Astrocyte of the cerebellum (primary cell): ENCODE data around the gene ZC3H6.

Experiments used
- DNase-seq: peaks from one replicate; pipeline ENCODE4 v3.0.0-alpha.2; 2011; ENCODE audit warnings: low read depth
- H3K4me3 ChIP-seq: 2 replicates; pipeline ENCODE4 v1.5.1; 2011; ENCODE audit warnings: mild to moderate bottlenecking, low read depth, low read length, moderate library complexity
- in situ Hi-C: cut with HindIII; loops from 2 replicates; pipeline ENCODE4 v1.10.0; 2017; ENCODE audit warnings: low sequenced_read_pairs
- TF ChIP-seq, protein P1 (sequence below): IDR thresholded peaks from 2 replicates; pipeline ENCODE4 v1.5.1; 2012; ENCODE audit warnings: low read length, low read depth, moderate library complexity, mild to moderate bottlenecking; ENCODE audit errors: missing control alignments

ZC3H6 gene

DNA sequence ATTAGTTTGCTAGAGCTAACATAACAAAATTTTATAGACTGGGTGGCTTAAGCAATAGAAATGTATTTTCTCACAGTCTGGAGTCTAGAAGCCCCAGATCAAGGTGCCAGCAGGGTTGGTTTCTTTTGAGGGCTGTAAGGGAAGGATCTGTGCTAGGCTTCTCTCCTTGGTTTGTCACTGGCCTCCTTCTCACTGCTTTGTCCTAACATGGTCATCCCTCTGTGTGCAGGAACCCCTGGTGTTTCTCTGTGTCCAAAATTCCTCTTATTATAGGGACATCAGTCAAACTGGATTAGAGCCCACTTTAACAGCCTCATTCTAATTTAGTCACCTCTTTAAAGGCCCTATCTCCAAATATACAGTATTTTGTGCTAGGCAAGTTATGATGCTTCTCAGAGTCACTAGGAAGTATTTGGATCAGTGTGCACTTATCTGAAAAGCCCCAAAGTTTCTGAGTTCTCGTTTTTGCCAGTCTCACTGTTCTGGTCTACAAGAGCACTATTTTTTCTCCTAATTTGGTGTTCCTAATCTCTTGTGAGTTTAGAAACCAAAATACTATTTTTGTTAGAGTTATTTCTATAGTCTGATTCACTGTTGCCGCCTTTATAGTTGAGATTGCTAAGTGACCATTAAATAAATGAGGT is 29.0 kb downstream of the ZC3H6 start:
- DNase-seq: no peak
- H3K4me3 ChIP-seq: no peak overlapping the region
- TF ChIP-seq, protein P1, sequence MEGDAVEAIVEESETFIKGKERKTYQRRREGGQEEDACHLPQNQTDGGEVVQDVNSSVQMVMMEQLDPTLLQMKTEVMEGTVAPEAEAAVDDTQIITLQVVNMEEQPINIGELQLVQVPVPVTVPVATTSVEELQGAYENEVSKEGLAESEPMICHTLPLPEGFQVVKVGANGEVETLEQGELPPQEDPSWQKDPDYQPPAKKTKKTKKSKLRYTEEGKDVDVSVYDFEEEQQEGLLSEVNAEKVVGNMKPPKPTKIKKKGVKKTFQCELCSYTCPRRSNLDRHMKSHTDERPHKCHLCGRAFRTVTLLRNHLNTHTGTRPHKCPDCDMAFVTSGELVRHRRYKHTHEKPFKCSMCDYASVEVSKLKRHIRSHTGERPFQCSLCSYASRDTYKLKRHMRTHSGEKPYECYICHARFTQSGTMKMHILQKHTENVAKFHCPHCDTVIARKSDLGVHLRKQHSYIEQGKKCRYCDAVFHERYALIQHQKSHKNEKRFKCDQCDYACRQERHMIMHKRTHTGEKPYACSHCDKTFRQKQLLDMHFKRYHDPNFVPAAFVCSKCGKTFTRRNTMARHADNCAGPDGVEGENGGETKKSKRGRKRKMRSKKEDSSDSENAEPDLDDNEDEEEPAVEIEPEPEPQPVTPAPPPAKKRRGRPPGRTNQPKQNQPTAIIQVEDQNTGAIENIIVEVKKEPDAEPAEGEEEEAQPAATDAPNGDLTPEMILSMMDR: no peak
- in situ Hi-C loops: loop anchor here (5.0 kb wide), 1 partner anchor 97 kb away; no protein-coding TSS in a partner anchor

DNA sequence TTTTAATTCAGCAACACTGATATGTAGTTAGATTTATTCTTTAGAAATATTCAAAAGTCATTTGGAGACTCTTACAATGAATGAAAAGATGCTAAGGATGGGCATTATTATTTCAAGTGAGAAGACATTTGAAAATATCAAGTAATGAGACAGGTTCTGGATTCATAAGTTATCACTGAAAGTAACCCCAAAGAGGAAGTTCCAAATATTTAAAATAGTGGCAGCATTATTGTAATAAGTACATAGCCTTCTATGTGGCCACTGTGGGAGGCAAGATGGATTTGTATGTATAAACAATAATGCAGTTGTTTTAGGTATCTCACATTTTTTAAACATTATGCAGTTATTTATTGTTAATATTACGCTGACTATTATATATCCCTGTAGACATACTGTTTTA is 29.7 kb downstream of the ZC3H6 start:
- no peak overlapping the region for H3K4me3 ChIP-seq
- DNase-seq: no peak
- in situ Hi-C loops: no loop called here
- TF ChIP-seq, protein P1: no peak

DNA sequence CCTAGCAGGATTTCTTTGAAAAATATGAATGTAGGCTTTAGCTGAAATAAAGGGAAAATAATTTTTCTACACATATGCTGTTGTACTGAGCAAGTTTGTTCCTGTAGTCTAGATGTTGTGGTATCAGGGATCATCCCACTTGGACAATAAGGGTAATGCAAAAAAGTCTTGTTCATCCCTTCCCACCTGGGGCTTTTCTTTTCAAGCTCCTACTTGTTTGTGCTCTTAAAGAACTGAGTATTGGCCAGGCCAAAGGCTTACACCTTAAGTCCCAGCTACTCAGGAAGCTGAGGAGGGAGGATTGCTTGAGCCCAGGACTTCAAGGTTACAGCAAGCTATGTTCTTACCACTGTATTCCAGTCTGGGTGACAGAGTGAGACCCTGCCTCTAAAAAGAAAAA is 35.5 kb downstream of the ZC3H6 start:
- no peak overlapping the region for H3K4me3 ChIP-seq
- in situ Hi-C loops: no loop called here
- DNase-seq: no peak
- TF ChIP-seq, protein P1: no peak

DNA sequence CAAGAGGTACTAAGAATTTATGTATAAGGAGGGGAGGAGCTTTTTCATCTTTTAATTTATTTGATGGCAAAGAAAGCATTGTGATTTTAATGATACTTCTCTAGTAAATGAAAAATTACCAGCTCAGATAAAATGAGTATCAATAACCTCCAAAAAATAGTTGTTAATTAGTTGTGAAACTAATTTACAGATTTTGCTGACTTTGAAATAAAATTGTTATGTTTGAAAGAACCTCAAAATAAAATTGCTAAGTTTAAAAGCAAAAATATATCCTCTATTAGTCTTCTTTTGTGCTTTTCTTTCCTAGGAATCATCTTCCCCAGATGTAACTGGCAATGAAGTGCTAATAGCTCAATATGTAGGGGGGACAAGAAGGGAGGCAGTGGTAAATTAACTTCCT is 36.5 kb downstream of the ZC3H6 start:
- in situ Hi-C loops: no loop called here
- TF ChIP-seq, protein P1: no peak
- no peak for DNase-seq
- H3K4me3 ChIP-seq: no peak overlapping the region

DNA sequence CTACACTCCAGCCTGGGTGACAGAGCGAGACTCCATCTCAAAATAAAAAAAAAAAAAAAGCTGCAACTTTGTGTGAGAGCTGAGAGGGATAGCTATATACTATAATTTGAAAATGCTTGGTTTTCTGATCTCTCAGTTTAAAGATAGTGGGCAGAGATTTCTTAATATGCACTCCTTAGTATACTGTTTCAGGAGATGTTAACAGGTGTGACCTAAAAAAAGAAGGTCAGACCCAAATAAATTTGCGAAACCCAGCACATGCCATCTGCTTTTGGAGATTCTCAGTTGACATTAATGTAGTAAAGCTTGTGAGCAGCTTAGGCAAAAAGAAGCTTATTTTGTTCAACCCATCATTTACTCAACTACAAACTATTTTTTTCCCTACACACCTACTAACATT is 37.4 kb downstream of the ZC3H6 start:
- no peak for DNase-seq
- no peak overlapping the region for H3K4me3 ChIP-seq
- in situ Hi-C loops: no loop called here
- TF ChIP-seq, protein P1: no peak

DNA sequence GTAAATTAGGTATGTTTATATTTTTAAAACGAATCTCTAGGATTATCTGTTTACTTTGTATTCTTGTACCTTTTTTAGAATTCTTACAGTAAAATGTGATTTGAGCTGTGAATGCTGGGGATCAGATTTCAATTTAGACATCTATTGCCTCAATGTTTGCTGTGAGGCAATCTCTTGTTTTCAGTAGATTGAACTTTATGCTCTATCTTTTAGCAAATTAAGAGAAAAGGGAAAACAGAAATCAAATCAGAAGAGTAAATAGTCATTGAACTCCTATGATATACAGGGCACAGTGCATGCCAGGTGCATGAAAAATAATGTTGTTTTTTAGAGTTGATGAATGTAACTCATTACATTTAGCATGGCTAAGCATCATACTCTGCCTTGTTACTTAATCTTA is 39.5 kb downstream of the ZC3H6 start:
- no peak for DNase-seq
- in situ Hi-C loops: no loop called here
- TF ChIP-seq, protein P1: no peak
- no peak overlapping the region for H3K4me3 ChIP-seq
